NCI-H345 treated with DMSO at 0.1 percent for 48 hours (cell line): ENCODE results near the gene TMEM209.
"Not testable (repeated sequence)": the region's sequence is repeated elsewhere in the genome, so short reads cannot be mapped to it uniquely, and the experiment has no call there.

Experiments
- DNase-seq: peaks from one replicate; lab custom pipeline; 2025; ENCODE audit not compliant: unreplicated experiment; lab: John Stamatoyannopoulos, UW

The TMEM209 gene

DNA sequence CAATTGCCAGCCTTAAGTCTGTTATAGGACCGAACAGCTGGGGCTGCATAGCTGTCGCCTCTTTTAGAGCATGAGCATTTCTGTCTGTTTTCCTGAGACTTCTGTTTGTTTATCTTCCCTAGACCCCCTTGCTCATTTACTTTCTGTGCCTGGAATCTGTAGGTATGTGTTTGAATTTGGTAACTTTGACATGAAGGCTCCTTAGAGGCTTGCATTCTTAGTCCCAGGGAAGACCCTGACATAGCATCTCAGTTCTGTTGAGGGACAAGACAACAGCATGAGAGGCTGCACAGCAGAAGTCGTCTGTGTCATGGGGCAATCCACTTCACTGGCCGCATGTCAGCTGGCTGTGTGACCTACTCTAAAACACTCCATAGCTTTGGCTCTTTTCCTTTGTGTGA, 76.2 kb downstream of the TMEM209 start:
- DNase-seq: no peak

DNA sequence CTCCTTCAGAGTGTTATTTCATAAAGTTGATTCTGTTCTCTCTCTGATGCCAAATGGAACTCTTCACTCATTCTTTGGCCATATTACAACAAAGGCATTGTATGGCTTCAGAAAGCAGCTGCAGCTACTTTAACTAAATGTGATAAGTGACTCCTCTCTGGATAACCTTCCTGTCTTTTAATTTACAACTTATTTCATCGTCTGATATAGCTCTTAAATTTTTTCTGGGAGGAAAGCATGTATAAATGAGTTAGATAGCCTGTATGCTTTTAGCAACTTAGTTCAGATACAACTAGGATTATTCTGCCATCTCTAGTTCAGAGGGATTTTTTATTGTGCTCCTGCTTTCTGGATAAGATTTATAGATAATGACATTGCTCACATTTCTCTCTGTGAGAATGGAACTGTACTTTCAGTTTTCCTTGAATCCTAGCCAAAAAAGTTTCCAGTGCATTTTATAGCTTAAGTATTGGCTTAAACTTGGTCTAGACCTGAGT, 77.3 kb downstream of the TMEM209 start:
- no peak for DNase-seq

DNA sequence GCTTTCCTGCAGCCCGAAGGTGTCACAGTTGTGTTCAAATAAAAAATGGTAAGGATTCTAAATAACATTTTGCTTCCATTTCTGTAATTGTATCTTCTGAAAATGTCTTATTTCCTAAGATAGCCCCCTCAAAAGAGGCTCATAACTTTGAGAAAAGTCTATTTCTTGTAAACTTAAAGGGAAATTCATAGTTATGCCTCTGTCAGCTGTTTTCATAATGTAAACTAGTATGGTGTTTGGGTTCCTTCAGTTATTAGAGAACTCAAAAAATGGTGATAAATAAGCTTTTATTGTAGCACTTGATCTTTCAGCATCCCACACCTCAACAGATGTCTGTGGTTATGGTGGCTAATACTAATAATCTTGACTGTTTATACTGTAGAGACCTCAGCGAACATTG, 77.8 kb downstream of the TMEM209 start:
- no peak for DNase-seq

DNA sequence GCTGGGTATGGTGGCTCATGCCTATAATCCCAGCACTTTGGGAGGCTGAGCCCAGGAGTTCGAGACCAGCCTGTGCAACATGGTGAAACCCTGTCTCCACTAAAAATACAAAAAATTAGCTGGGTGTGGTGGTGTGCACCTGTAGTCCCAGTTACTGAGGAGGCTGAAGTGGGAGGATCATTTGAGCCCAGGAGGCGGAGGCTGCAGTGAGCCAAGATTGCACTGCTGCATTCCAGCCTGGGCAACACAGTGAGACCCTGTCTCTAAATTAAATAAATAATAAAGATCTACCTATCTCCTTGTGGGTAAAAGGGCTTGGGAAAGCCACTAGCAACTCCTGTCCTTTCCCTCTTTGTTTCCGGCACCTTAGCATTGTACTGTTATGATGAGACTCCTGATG, 78.4 kb downstream of the TMEM209 start:
- DNase-seq: not testable (repeated sequence)

DNA sequence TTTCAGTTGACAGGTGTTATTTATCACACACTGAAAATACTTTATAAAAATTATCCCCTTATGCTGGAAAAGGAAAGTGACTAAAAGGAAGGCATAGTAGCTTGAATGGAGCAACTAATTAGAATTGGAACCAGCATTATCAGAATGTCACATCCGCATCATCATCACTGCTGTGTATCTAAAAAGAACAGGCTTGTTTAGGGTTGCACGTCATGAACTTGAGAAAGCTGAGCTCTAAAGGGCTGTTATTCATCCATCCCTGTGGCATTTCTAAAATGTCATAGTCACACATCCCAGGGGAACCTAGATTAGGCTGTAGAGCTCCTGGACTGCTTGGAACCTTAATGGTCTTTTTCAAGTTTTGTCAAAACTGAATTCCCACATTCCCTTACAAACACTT, 80.5 kb downstream of the TMEM209 start:
- DNase-seq: no peak

DNA sequence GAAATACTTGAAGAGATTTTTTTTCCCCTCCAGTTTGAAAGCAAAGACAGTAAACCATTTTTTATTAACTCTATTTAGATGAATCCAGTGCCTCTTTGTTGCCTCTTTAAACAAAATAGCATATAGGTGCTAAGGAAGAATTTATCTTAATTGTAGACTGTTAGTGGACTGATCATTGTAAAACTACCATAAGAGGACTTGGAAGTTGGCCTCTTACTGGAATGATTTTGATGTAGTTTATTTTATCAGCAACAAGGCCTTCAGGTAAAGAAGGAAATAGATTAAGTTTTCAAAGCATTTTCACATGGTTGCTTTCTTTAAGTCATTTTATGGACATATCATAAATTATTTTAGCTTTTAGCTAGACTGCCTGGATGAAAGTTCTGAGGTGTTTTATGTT, 81.7 kb downstream of the TMEM209 start:
- no peak for DNase-seq

DNA sequence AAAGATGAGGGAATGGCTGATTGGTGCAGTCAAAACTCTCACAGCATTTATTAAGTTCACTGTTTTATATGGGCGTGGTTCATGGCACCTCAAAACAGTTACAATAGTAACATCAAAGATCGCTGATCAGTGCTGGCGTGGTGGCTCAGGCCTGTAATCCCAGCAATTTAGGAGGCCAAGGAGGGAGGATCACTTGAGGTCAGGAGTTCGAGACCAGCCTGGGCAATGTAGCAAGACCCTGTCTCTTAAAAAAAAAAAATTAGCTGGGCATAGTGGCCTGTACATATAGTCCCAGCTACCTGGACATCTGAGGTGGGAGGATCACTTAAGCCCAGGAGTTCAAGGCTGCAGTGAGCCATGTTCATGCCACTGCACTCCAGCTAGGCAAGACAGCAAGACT, 86.4 kb downstream of the TMEM209 start:
- DNase-seq: no peak

DNA sequence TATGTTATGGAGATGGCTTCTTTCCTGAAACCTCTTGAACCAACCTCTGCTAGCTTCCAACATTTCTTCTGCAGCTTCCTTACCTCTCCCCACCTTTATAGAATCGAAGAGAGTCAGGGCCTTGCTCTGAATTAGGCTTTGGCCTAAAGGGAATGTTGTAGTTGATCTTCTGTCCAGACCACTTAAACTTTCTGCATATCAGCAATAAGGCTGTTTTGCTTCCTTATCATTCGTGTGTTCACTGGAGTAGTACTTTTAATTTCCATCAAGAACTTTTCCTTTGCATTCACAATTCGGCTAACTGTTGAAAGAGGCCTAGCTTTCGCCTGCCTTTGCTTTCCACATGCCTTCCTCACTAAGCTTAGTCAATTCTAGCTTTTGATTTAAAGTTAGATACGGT, 86.9 kb downstream of the TMEM209 start:
- DNase-seq: no peak

DNA sequence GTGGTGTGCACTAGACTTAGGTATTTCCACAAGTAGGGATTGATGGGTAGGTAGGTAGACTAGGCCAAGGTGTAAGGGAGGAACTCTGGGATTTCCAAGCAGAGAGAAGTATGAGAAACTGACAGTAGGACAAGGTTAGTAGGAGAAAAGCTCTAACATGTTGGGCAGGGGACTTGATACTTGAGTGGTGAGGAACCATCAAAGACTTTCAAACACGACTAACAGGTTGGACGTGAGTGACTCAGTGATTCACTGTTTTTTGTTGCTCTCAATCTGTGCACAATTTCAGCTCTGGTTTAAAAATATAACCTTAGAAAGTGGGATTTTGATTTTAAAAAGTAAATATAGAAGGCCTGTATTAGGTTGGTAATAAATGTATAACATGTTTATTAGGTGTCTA, 90.4 kb downstream of the TMEM209 start:
- DNase-seq: no peak
